ENCODE results near the gene CADM4.
"Not testable (repeated sequence)": the region's sequence is repeated elsewhere in the genome, so short reads cannot be mapped to it uniquely, and the experiment has no call there.

The CADM4 gene, protein sequence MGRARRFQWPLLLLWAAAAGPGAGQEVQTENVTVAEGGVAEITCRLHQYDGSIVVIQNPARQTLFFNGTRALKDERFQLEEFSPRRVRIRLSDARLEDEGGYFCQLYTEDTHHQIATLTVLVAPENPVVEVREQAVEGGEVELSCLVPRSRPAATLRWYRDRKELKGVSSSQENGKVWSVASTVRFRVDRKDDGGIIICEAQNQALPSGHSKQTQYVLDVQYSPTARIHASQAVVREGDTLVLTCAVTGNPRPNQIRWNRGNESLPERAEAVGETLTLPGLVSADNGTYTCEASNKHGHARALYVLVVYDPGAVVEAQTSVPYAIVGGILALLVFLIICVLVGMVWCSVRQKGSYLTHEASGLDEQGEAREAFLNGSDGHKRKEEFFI

GRCh38 chr19:43639519-43640423 is at the start of gene CADM4:
Gene CADM4, minus strand, starts transcription at chr19:43639850. Its CDS starts 60 bp downstream, at chr19:43639790.
- DNase-seq, result peak; percentile 78

GRCh38 chr19:43688059-43688701 is 48.5 kb upstream of the CADM4 start:
- no peak for DNase-seq

DNA sequence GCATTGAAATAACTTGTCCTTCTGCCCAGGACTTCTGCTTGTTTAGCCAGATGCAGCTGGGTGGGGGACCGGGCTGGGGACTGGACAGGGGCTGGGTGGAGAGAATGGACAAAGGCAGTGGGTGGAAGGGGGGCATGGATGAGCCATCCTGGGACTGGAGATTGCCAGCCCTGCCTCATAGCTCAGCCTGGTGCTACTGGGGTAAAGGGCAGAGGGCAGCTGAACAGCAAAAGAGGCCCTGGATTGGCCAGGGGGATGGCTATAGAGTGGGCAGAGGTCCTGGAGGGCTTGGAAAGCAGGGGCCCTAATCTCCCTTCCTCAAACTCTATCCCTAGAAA is 48.0 kb upstream of the CADM4 start:
- no peak for DNase-seq

- no peak for DNase-seq
These were observed 44.7 kb upstream of the CADM4 start for GRCh38 chr19:43684326-43684725.

GRCh38 chr19:43683905-43684304 is 44.3 kb upstream of the CADM4 start:
- no peak for DNase-seq

DNA sequence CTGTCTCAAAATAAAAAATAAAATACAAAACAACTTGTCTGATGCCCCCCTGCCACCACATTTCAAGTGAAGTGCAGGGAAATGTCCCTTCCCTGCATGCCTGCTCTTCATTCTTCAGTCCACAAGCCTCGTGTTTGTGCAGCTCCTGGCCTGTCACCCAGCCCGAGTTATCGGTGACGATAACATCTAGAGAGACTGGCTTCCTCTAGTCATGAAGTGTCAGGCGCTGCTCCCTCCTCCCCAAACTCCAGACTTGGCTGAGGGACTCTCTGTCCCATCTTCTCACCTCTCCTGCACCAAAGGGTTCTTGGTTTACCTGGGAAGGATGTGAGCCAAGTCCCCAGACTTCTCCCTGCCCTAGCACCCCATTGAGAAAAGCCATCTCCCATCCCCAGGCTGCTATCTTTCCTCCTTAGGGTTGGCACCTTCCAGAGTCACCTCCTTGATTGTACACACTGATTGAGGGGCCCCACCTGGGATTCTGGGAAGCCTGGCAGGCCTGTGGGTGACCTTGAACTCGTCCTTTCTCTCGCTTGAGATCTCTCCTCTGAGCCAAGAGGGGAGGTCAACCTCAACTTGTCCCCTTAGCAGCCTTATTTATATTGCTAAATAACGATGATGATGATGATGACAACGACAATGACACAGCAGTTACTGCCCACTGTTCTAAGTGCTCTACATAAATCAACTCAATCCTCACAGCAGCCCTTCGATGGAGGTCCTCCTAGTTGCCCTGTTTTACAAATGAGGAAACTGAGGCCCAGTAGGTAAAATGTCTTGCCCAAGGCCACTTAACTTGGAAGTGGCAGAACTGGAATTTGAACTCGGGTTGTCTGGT is 43.4 kb upstream of the CADM4 start:
- DNase-seq, result no peak

- not testable (repeated sequence) for DNase-seq
These were observed 42.6 kb upstream of the CADM4 start for GRCh38 chr19:43682269-43682668.

DNA sequence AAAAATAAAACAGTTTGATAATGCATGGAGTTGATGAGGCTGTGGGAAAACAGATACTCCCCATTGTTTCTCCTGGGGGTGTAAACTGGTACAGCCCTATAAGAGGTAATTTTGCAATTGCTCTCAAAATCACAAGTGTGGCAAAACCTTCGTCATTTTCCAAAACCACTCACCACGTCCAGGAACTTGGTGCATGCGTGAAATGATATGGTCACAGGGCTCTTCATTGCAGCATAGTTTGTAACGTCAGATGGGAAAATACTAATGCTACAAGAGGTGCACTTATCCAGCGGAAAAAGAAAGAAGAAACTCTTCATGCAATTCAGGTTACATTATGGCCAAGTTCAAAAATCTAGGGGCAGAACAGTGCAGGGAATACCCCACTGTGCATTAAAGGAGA is 42.2 kb upstream of the CADM4 start:
- no peak for DNase-seq

GRCh38 chr19:43678512-43679261 is 39.0 kb upstream of the CADM4 start:
- no peak for DNase-seq

DNA sequence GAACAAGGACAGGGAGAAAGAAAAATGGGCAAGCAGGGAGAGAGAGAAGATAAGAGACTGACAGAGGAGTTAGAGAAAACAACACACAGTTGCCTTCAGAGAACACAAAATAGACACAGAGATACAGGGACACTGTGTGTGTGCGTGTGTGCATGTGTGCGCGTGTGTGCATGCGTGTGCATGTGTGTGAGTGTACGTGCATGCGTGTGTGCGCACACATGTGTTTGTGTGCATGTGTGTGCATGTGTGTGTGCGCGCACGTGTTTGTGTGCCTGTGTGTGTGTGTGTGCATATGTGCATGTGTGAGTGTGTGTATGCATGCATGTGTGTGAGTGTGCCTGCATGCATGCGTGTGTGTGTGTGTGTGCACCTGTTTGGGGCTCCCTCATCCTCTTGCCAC is 36.3 kb upstream of the CADM4 start:
- DNase-seq, result no peak

- peak; percentile 56 for DNase-seq
These were observed 35.7 kb upstream of the CADM4 start for GRCh38 chr19:43675269-43675879.

DNA sequence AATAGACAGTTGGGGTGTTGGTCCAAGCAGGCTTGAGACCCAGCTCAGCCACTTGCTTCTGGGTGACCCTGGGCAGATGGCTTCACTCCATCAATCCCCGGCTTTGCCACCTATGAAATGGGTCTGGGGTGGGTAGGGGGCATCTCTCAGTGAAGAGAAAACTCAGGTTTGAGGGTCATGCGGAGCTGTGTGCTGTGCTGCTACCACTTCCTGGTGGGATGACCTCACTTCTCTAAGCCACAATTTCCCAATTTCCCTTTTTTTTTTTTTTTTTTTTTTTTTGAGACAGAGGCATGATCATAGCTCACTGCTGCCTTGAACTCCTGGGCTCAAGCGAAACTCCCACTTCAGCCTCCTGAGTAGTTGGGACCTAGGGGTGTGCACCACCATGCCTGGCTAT is 34.9 kb upstream of the CADM4 start:
- DNase-seq, result no peak

- no peak for DNase-seq
These were observed 34.5 kb upstream of the CADM4 start for GRCh38 chr19:43674183-43674582.

- no peak for DNase-seq
These were observed 34.0 kb upstream of the CADM4 start for GRCh38 chr19:43673637-43674036.

- DNase-seq, result peak; percentile 35
These were observed 32.5 kb upstream of the CADM4 start for GRCh38 chr19:43672061-43672679.

DNA sequence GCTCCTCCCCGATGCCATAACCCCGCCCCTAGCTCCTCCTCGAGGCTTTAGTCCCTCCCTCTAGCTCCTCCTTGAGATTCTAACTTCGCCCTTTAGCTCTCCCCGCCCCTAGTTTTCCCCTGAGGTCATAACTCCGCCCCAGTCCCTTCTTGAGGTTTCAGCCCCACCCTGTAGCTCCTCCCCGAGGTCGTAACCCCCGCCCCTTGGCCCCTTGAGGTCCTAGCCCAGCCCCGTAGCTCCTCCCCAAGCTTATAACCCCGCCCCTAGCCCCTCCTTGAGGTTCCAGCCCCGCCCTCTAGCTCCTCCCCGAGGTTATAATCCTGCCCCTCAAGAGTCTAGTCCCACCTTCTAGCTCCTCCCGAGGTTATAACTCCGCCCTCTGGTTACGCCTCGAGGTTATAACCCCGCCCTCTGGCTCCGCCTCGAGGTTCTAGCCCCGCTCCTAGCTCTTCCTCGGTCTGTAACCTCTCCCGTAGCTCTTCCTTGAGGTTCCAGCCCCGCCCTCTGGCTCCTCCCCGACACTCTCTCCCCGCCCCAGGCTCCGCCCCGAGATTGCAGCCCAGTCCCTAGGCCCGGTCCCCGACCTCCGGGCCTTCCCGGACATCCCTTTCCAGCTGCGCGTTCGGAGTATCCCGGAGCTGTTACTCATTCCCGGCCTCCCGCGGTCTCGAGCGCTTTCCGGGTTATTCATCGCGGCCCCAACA is 28.9 kb upstream of the CADM4 start:
- peak; percentile 100 for DNase-seq

GRCh38 chr19:43667876-43668405 is 28.3 kb upstream of the CADM4 start:
- DNase-seq, result peak; percentile 87

DNA sequence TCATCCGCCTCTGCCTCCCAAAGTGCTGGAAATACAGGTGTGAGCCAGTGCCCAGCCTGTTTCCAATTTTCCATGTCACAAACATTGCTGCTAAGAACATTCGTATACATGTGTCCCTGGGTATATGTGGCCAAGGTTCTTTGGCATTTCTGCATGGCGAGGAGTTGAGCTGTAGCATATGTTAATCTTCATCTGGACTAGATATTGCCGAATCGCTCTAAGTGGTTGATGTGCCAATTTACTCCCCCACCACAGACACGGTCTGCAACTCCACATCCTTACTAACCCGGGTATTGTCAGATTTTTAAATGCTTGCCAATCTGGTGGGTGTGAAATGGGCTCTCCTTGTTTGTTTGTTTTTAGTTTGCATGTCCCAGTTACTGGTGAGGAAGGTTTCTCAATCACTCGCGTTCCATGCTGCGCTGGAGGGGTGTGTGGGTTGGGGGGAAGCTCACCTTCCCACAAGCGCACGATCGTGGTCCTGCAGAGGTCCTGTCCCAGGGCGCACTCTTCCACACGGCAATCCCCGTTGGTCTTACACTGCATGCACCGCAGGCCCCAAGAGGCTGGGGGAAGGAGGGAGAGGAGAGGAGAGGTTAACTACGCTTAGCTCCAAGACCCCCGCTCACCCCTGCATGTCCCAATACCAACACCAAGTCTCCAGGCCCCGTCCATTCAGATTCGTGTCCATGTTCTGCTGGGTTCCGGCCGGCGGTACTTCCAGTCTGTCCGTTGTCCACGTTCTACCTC is 27.7 kb upstream of the CADM4 start:
- DNase-seq, result peak; percentile 58

DNA sequence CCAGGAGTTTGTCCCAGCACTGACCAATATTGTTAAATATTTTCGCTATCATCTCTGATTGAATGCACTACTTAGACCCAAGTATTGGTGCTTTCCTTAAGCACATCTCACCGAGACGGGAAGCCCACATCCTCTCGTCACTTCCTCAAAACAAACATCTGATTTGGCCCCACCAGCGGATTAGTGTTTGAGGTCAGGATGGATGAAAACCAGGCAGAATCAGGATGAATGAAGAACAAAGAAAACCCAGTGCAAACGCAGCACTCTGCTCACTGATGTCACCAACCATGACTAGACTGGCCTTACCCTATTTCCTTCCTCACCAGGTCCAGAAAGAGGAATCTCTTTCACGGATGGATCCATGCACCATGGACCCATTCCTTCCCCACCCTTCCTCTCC is 24.4 kb upstream of the CADM4 start:
- DNase-seq, result no peak

All from NCI-H69 (cell line).